ENCODE data around the gene LMX1B.

Gene LMX1B

DNA sequence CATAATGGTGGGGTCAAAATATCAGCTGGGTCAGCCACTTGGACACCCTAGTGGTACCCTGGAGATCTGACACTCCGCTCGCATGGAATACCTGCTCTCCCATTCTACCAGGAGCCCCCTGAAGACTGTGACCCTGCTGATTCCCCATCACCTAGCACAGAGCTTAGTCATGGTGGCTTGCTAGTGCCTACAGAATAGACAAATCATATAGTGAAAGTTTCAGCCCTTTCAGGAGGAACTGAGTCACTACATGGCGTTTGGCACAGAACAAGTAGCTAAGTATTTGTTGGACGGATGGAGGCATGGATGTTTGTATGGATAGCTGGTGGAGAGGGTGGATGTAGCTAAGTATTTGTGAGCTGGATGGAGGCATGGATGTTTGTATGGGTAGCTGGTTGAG, 65.3 kb downstream of the LMX1B start:
- no peak overlapping the region for H3K27ac ChIP-seq (replicated peaks)

GRCh38 chr9:126681336-126681735, 67.6 kb downstream of the LMX1B start:
- no peak overlapping the region for H3K27ac ChIP-seq (replicated peaks)
- H3K4me3 ChIP-seq (replicated peaks; ENCODE audit: insufficient read depth, low read length) = no peak overlapping the region
- TF ChIP-seq POLR2AphosphoS5 (IDR thresholded peaks at IDR 0.05; ENCODE audit: low read depth) = no peak
- TF ChIP-seq REST (IDR thresholded peaks at IDR 0.05; ENCODE audit: insufficient replicate concordance, low read depth) = no peak
- TF ChIP-seq, protein P1, sequence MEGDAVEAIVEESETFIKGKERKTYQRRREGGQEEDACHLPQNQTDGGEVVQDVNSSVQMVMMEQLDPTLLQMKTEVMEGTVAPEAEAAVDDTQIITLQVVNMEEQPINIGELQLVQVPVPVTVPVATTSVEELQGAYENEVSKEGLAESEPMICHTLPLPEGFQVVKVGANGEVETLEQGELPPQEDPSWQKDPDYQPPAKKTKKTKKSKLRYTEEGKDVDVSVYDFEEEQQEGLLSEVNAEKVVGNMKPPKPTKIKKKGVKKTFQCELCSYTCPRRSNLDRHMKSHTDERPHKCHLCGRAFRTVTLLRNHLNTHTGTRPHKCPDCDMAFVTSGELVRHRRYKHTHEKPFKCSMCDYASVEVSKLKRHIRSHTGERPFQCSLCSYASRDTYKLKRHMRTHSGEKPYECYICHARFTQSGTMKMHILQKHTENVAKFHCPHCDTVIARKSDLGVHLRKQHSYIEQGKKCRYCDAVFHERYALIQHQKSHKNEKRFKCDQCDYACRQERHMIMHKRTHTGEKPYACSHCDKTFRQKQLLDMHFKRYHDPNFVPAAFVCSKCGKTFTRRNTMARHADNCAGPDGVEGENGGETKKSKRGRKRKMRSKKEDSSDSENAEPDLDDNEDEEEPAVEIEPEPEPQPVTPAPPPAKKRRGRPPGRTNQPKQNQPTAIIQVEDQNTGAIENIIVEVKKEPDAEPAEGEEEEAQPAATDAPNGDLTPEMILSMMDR (IDR thresholded peaks at IDR 0.05; ENCODE audit: insufficient read depth, low read length) = no peak
- no peak for TF ChIP-seq SPI1 (IDR thresholded peaks at IDR 0.05; ENCODE audit: borderline replicate concordance, low read depth)
- no peak for TF ChIP-seq GABPA (IDR thresholded peaks at IDR 0.05; ENCODE audit: low read depth)
- H3K27me3 ChIP-seq (ENCODE audit: insufficient read depth, poor library complexity, severe bottlenecking) = peaks cover 47% of the 10 kb centered on the region
- DNase-seq (ENCODE audit: low read depth in 1 of 2, low spot score in 1 of 2) = no peak

More for the DNA sequence above, 65.3 kb downstream of the LMX1B start:
- Histone ChIP-seq H3K27me3 (ENCODE audit: insufficient read depth, poor library complexity, severe bottlenecking) (peaks cover 49% of the 10 kb centered on the region), H3K4me3 (replicated peaks; ENCODE audit: insufficient read depth, low read length) (no peak overlapping the region)
- no peak for TF ChIP-seq GABPA (IDR thresholded peaks at IDR 0.05; ENCODE audit: low read depth)
- TF ChIP-seq POLR2AphosphoS5 (IDR thresholded peaks at IDR 0.05; ENCODE audit: low read depth) = no peak
- TF ChIP-seq SPI1 (IDR thresholded peaks at IDR 0.05; ENCODE audit: borderline replicate concordance, low read depth) = no peak
- TF ChIP-seq, protein P1 (IDR thresholded peaks at IDR 0.05; ENCODE audit: insufficient read depth, low read length) = no peak
- TF ChIP-seq REST (IDR thresholded peaks at IDR 0.05; ENCODE audit: insufficient replicate concordance, low read depth) = no peak
- no peak for DNase-seq (ENCODE audit: low read depth in 1 of 2, low spot score in 1 of 2)

DNA sequence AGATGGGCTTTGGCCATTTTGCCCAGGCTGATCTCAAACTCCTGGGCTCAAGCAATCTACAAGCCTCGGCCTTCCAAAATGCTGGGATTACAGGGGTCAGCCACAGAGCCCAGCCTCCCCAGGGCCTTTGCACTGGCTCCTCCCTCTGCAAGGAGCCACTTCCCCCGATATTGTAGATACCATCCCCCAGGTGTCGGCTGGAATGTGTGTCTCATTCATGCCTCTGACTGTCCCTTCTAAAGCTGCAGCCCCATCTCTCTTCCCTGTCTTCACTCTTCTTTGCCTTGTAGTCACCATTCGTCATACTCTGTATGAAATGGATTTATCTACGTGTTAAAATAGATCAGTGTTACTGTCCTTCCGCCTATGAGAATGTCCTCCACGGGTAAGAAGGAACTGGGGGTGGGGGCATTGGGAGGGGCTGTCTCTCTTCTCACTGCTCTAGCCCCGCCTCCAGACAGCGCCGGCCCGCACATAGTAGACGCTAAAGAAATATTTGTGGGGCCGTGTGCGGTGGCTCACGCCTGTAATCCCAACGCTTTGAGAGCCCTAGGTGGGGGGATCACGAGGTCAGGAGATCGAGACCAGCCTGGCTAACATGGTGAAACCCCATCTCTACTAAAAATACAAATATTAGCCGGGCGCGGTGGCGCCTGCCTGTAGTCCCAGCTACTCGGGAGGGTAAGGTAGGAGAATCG, 68.5 kb downstream of the LMX1B start:
- no peak overlapping the region for H3K4me3 ChIP-seq (replicated peaks; ENCODE audit: insufficient read depth, low read length)
- no peak for DNase-seq (ENCODE audit: low read depth in 1 of 2, low spot score in 1 of 2)
- H3K27ac ChIP-seq (replicated peaks) = no peak overlapping the region
- TF ChIP-seq REST (IDR thresholded peaks at IDR 0.05; ENCODE audit: insufficient replicate concordance, low read depth) = no peak
- peaks cover 43% of the 10 kb centered on the region for H3K27me3 ChIP-seq (ENCODE audit: insufficient read depth, poor library complexity, severe bottlenecking)
